ENCODE results near the gene RCE1. TPM values are rescaled to one million over a fixed set of nuclear protein-coding genes. Genes with fewer than 3 reads are reported as not detected.
A peak's percentile ranks its signal among the peaks of the same experiment; 100 is the strongest.

Gene RCE1
- total and polyA plus RNA-seq, 2 donors (not counting 1 experiment from before 2014, with no cell fraction given): 7.0 to 14.4 TPM

GRCh38 chr11:66892911-66893310 is 49.7 kb downstream of the RCE1 start:
- no peak overlapping the region for H3K27ac ChIP-seq (ENCODE audit: insufficient read depth, low read length)
- H4K20me1 ChIP-seq (ENCODE audit: control insufficient read depth, extremely low read depth, insufficient read depth, low read length): no peaks in the 10 kb centered on the region
- no peak overlapping the region for H3K9ac ChIP-seq (ENCODE audit: insufficient read depth, low read length)
- H3K27me3 ChIP-seq (ENCODE audit: control insufficient read depth, insufficient read depth, low read length): no peaks in the 10 kb centered on the region
- H3K4me3 ChIP-seq (replicated peaks in 1 of 4; ENCODE audit: control extremely low read depth in 1 of 4, insufficient read depth in 1 of 4, low read depth in 3 of 4, low read length in 4 of 4): no peak overlapping the region
- H3K36me3 ChIP-seq (ENCODE audit: control insufficient read depth, insufficient read depth, low read length): no peaks in the 10 kb centered on the region
- no peaks in the 10 kb centered on the region for H3K9me3 ChIP-seq (ENCODE audit: control insufficient read depth, insufficient read depth, low read depth, low read length)
- no peaks in the 10 kb centered on the region for H3K79me2 ChIP-seq (ENCODE audit: control insufficient read depth, insufficient read depth, low read length)
- no peak for TF ChIP-seq CTCF (conservative IDR thresholded peaks at IDR 0.05 in 1 of 2, IDR thresholded peaks at IDR 0.05 in 1 of 2; ENCODE audit: low read depth in 1 of 2, low read length in 2 of 2)
- no peak for TF ChIP-seq EZH2 (IDR thresholded peaks at IDR 0.05; ENCODE audit: low read length, missing control alignments)
- H3K4me2 ChIP-seq (ENCODE audit: extremely low read depth, insufficient read depth, low read length): peak overlapping the region; percentile 35
- H3K4me1 ChIP-seq (ENCODE audit: control insufficient read depth, extremely low read depth, insufficient read depth, low read length): peaks cover 5% of the 10 kb centered on the region
- no peak overlapping the region for H2AFZ ChIP-seq (ENCODE audit: low read length)
- peak; percentile 8 to 23 for DNase-seq (ENCODE audit: low read depth in 2 of 2)

GRCh38 chr11:66894141-66894540 is 50.9 kb downstream of the RCE1 start:
- DNase-seq (ENCODE audit: low read depth in 2 of 2): no peak
- H3K4me2 ChIP-seq (ENCODE audit: extremely low read depth, insufficient read depth, low read length): no peak overlapping the region
- H3K4me3 ChIP-seq (replicated peaks in 1 of 4; ENCODE audit: control extremely low read depth in 1 of 4, insufficient read depth in 1 of 4, low read depth in 3 of 4, low read length in 4 of 4): no peak overlapping the region
- no peak for TF ChIP-seq EZH2 (IDR thresholded peaks at IDR 0.05; ENCODE audit: low read length, missing control alignments)
- TF ChIP-seq CTCF (conservative IDR thresholded peaks at IDR 0.05 in 1 of 2, IDR thresholded peaks at IDR 0.05 in 1 of 2; ENCODE audit: low read depth in 1 of 2, low read length in 2 of 2): no peak
- H2AFZ ChIP-seq (ENCODE audit: low read length): no peak overlapping the region
- H3K27ac ChIP-seq (ENCODE audit: insufficient read depth, low read length): no peak overlapping the region
- H3K4me1 ChIP-seq (ENCODE audit: control insufficient read depth, extremely low read depth, insufficient read depth, low read length): peaks cover 5% of the 10 kb centered on the region
- no peak overlapping the region for H3K9ac ChIP-seq (ENCODE audit: insufficient read depth, low read length)
- no peaks in the 10 kb centered on the region for H3K27me3 ChIP-seq (ENCODE audit: control insufficient read depth, insufficient read depth, low read length)
- no peaks in the 10 kb centered on the region for H4K20me1 ChIP-seq (ENCODE audit: control insufficient read depth, extremely low read depth, insufficient read depth, low read length)
- H3K36me3 ChIP-seq (ENCODE audit: control insufficient read depth, insufficient read depth, low read length): no peaks in the 10 kb centered on the region
- H3K79me2 ChIP-seq (ENCODE audit: control insufficient read depth, insufficient read depth, low read length): no peaks in the 10 kb centered on the region
- no peaks in the 10 kb centered on the region for H3K9me3 ChIP-seq (ENCODE audit: control insufficient read depth, insufficient read depth, low read depth, low read length)

Other genes starting within 250 kb of the RCE1 start
- gene RBM14, start 226.8 kb upstream of the RCE1 start, total RNA-seq: 14.1 and 27.6 TPM in 2 replicates
- gene RBM14, start 226.8 kb upstream of the RCE1 start, polyA plus RNA-seq: 13.2 and 25.4 TPM in 2 replicates
- gene RBM4, start 204.7 kb upstream of the RCE1 start, total RNA-seq: 91.2 and 105 TPM in 2 replicates
- 161 and 193 TPM in 2 replicates for gene RBM4, start 204.7 kb upstream of the RCE1 start, polyA plus RNA-seq
- gene RBM4B, start 165.6 kb upstream of the RCE1 start, total RNA-seq: 28.0 and 28.4 TPM in 2 replicates
- gene RBM4B, start 165.6 kb upstream of the RCE1 start, polyA plus RNA-seq: 24.6 and 27.8 TPM in 2 replicates
- 0.51 and 0.99 TPM in 2 replicates for gene SPTBN2, start 114.2 kb upstream of the RCE1 start, total RNA-seq
- gene SPTBN2, start 114.2 kb upstream of the RCE1 start, polyA plus RNA-seq: 0.09 and 0.53 TPM in 2 replicates
- gene LRFN4, start 13.6 kb downstream of the RCE1 start, total RNA-seq: 10.5 and 14.5 TPM in 2 replicates
- gene LRFN4, start 13.6 kb downstream of the RCE1 start, polyA plus RNA-seq: 3.8 and 5.7 TPM in 2 replicates
- gene PC, start 114.9 kb downstream of the RCE1 start, total RNA-seq: 10.3 and 22.8 TPM in 2 replicates
- gene PC, start 114.9 kb downstream of the RCE1 start, polyA plus RNA-seq: 5.1 and 8.2 TPM in 2 replicates
- not detected in 2 replicates for gene C11orf86, start 131.9 kb downstream of the RCE1 start, total RNA-seq
- not detected in 2 replicates for gene C11orf86, start 131.9 kb downstream of the RCE1 start, polyA plus RNA-seq
- gene SYT12, start 179.7 kb downstream of the RCE1 start, total RNA-seq: under 0.01 and 0.26 TPM in 2 replicates
- gene SYT12, start 179.7 kb downstream of the RCE1 start, polyA plus RNA-seq: 0.07 TPM in 1 of 2 replicates, not detected in the other
- 12.9 and 13.4 TPM in 2 replicates for gene RHOD, start 213.4 kb downstream of the RCE1 start, total RNA-seq
- 4.7 and 11.6 TPM in 2 replicates for gene RHOD, start 213.4 kb downstream of the RCE1 start, polyA plus RNA-seq

Data from fibroblast of lung (primary cell).